Glomerular endothelial cell (primary cell): Measurements from ENCODE around the gene GCK. TPM values are rescaled to one million over a fixed set of nuclear protein-coding genes. Genes with fewer than 3 reads are reported as not detected.

ENCODE experiments used
- DNase-seq: peaks from one replicate; pipeline ENCODE4 v3.0.0-alpha.2; 2011; ENCODE audit warnings: low read depth, low spot score; ENCODE audit errors: extremely low read depth
- total RNA-seq: library from RNA; depleted of rRNA; stranded (reverse); fragments of >200 nt; gene quantifications from 2 replicates; pipeline ENCODE4 v1.2.3, GENCODE V29; 2015

GCK gene
- total RNA-seq, 1 donor from 2014 or later, result 0.41 TPM

DNA sequence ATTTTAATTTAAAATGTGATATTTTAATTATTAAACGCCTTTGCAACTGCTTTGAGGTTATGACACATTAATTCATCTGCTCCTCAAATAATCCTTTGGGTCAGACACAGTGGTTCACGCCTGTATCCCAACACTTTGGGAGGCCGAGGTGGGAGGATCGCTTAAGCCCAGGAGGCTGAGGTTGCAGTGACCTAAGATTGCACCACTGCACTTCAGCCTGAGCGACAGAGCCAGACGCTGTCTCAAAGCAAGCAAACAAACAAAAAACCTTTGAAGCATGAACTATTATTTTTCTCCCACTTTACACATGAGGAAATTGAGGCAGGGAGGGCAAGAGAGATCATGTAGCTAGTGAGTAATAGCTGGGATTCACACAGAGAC lies 64.4 kb downstream of the GCK start:
- no peak for DNase-seq

DNA sequence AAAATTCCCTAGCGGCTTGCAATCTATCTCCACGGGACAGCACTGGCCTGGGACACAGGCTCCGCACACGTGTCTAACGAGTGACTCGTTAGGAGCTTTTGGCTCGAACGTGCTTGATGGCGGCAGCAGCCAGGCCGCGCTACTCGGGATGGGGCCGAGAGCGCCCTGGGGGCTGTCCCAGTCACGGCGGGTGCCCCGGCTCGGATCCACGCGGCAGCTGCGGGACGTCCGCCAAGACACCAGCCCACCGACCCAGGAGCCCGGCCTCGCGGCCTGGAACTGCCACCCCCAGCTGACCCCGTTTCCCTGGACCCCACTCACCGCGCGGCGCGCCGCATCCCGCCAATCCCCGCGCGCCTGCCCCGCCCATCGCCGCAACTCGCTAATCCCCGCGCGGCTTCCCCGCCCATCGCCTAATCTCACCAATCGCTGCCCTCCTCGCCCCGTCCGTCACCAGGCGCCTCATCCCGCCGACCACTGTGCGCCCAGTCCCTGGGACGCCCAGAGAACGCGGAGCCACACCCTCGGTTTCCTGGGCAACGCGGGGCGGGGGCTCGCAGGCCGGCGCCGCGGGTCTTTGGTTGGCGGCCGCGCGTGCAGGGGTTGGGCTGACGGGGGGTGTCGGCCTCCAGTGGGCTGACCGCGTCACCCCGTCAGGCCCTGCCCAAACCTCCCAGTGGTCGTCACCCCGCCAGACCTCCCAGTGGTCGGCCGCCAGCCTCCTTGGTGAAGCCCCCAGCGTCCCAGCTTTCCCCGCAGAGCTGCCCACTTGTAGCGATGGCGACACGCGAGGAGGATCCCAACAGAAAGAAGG lies 65.8 kb downstream of the GCK start, which contains the start of gene POLD2:
POLD2 (minus strand) TSS at position 359 of the 814 bp plus-strand sequence. CDS start 1,495 bp downstream, outside the sequence.
- DNase-seq, result peak; percentile 39

- DNase-seq, result no peak
Measured at GRCh38 chr7:44122529-44122928, 66.7 kb downstream of the GCK start.

GRCh38 chr7:44121761-44122420 lies 67.3 kb downstream of the GCK start:
- DNase-seq, result no peak

- no peak for DNase-seq
Measured at GRCh38 chr7:44120395-44120794, 68.8 kb downstream of the GCK start.

GRCh38 chr7:44119829-44120380 lies 69.3 kb downstream of the GCK start:
- no peak for DNase-seq

DNA sequence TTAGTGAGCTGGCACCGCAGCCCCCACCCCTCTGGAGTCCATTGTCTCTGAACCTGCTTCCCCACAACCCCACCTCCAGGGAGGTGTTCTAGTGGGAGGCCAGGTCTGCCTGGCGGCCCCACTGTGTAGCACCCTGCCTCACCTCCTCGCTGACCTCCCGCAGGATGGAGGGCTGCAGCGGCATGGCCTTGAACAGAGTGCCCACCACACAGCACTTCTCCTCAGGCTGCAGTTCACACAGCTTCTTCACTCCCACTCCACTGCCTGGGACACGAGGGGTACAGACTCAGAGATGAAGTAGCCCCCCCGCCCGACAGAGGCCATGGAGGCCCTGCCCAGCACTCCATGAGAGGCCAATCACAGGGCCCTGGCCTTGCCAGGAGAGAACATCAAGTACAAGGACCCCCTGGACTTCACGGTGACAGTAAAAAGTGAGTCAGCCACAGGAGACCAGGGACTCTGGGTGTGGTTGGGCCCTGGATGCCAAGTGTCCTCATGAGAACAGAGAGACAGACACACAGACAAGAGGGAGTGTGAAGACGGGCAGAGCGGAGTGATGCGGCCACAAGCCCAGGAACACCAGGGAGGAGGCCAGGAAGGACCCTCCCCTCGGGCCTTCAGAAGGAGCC lies 71.3 kb downstream of the GCK start:
- DNase-seq, result no peak

- no peak for DNase-seq
Measured at GRCh38 chr7:44116789-44117666, 72.2 kb downstream of the GCK start.

GRCh38 chr7:44116087-44116788 lies 73.0 kb downstream of the GCK start:
- DNase-seq, result no peak

GRCh38 chr7:44114586-44115310 lies 74.5 kb downstream of the GCK start:
- no peak for DNase-seq

DNA sequence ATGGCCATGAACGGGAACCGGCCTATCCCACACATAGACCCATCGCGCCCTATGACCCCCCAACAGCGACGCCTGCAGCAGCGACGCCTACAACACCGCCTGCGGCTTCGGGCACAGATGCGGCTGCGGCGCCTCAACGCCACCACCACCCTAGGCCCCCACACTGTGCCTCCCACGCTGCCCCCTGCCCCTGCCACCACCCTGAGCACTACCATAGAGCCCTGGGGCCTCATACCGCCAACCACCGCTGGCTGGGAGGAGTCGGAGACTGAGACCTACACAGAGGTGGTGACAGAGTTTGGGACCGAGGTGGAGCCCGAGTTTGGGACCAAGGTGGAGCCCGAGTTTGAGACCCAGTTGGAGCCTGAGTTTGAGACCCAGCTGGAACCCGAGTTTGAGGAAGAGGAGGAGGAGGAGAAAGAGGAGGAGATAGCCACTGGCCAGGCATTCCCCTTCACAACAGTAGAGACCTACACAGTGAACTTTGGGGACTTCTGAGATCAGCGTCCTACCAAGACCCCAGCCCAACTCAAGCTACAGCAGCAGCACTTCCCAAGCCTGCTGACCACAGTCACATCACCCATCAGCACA lies 75.4 kb downstream of the GCK start:
- DNase-seq, result no peak

DNA sequence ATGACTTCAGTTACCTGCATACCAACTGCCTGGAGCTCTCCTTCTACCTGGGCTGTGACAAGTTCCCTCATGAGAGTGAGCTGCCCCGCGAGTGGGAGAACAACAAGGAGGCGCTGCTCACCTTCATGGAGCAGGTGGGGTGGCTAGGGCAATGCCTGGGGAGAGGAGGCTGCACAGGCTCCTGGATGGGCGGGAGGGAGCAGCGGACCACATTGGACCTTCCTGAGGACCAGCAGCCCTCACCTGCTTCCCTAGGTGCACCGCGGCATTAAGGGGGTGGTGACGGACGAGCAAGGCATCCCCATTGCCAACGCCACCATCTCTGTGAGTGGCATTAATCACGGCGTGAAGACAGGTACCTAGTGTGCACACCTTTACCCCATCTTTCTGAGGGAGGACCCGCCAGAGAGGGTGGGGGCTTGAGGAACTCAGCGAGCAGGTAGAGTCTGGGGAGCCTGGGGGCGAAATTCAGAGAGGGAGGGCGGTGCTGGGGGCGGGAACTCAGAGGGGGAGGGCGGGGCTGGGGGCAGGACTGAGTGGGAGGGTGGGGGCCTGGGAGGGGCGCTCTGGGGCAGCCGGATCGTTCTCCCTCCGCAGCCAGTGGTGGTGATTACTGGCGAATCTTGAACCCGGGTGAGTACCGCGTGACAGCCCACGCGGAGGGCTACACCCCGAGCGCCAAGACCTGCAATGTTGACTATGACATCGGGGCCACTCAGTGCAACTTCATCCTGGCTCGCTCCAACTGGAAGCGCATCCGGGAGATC lies 76.1 kb downstream of the GCK start:
- no peak for DNase-seq

- no peak for DNase-seq
Measured at GRCh38 chr7:44112231-44112996, 76.8 kb downstream of the GCK start.

DNA sequence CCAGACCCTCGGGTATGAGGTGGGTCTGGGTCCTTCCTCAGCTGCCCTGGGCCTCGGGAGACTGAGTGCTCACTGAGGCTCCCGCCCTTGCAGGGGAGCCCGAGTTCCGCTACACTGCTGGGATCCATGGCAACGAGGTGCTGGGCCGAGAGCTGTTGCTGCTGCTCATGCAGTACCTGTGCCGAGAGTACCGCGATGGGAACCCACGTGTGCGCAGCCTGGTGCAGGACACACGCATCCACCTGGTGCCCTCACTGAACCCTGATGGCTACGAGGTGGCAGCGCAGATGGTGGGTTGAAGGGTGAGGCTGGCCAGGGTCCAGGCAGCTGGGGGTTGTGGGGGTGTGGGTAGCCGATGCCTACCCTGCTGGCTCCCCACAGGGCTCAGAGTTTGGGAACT lies 77.5 kb downstream of the GCK start:
- DNase-seq, result no peak

DNA sequence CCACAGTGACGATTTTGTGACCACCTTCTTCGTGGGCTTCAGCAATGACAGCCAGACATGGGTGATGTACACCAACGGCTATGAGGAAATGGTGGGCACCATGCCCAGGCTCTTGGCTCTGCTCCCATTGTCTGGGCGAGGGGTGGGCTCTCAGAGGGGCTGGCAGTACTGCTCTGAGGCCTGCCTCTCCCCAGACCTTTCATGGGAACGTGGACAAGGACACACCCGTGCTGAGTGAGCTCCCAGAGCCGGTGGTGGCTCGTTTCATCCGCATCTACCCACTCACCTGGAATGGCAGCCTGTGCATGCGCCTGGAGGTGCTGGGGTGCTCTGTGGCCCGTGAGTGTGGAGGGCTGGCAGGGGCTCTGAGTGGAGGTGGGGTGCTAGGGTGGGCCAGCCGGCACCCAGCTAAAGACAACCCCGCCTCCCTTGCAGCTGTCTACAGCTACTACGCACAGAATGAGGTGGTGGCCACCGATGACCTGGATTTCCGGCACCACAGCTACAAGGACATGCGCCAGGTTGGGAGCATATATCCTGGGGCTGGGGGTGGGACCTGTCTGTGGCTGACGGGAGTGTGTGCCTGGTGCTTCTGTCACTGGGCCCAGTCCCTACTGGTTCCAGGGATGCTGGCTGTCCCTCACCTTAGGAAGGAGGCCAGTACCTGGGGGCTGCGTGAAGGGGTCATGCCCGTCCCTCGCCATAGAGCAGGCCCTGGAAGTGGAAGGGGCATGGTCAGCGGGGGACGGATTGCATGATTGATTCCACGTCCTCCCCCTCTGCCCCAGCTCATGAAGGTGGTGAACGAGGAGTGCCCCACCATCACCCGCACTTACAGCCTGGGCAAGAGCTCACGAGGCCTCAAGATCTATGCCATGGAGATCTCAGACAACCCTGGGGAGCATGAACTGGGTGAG lies 78.3 kb downstream of the GCK start:
- no peak for DNase-seq

DNA sequence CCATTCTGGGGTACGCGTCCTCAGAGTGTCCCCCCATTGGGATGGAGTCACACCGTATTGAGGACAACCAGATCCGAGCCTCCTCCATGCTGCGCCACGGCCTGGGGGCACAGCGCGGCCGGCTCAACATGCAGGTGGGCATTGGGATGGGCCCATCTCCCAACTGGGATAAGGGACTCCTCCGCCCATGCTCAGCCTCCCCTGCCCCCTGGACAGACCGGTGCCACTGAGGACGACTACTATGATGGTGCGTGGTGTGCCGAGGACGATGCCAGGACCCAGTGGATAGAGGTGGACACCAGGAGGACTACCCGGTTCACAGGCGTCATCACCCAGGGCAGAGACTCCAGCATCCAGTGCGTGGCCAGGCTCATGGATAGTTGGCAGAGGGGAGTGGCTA lies 79.2 kb downstream of the GCK start:
- DNase-seq, result no peak
